HepG2 (cell line): ENCODE measurements around the gene VAC14. TPM values are rescaled to one million over a fixed set of nuclear protein-coding genes. Genes with fewer than 3 reads are reported as not detected.

ENCODE experiments used
- DMAP1 ChIP-seq: IDR thresholded peaks from 2 replicates; pipeline ENCODE4 v1.6.1; 2016
- NCOA1 ChIP-seq: sonication (generic); formaldehyde crosslinking; IDR thresholded peaks from 2 replicates; pipeline ENCODE4 v1.9.0; 2021; ENCODE audit warnings: missing genetic modification reagents
- PHF8 ChIP-seq: sonication (generic); formaldehyde crosslinking; IDR thresholded peaks from 2 replicates; pipeline ENCODE4 v1.5.0; 2020; ENCODE audit warnings: missing genetic modification reagents
- SIX1 ChIP-seq: sonication (generic); formaldehyde crosslinking; IDR thresholded peaks from 2 replicates; pipeline ENCODE4 v1.4.0; 2020; ENCODE audit warnings: missing genetic modification reagents, borderline replicate concordance
- YEATS2 ChIP-seq: sonication (generic); formaldehyde crosslinking; IDR thresholded peaks from 2 replicates; pipeline ENCODE4 v1.4.0; 2020; ENCODE audit warnings: missing genetic modification reagents, borderline replicate concordance
- ZBTB1 ChIP-seq: sonication (generic); formaldehyde crosslinking; IDR thresholded peaks from 2 replicates; pipeline ENCODE4 v1.4.0; 2020; ENCODE audit warnings: missing genetic modification reagents, borderline replicate concordance
- ZNF274 ChIP-seq: sonication (generic); formaldehyde crosslinking; IDR thresholded peaks from 2 replicates; pipeline ENCODE4 v1.5.1; 2020; ENCODE audit warnings: mild to moderate bottlenecking, missing genetic modification reagents
- ZNF720 ChIP-seq: sonication (generic); formaldehyde crosslinking; IDR thresholded peaks from 2 replicates; pipeline ENCODE4 v1.4.0; 2020; ENCODE audit warnings: missing genetic modification reagents
- polyA plus RNA-seq, 8 experiments: library from polyadenylated mRNA; depleted of rRNA in 3 of 8; stranded (reverse) in 7 of 8; unstranded in 1 of 8; fragments of >200 nt; fragmentation: Illumina TruSeq in 4 of 8; extraction: Trizol in 4 of 8; gene quantifications; 2 replicates each; pipeline versions ENCODE4 v1.2.1 to v1.2.3, GENCODE V29; 2011 to 2016; ENCODE audit warnings: low read depth in 4 of 8, missing spikeins in 1 of 8, mixed read lengths in 1 of 8; ENCODE audit not compliant: insufficient read depth in 1 of 8
- total RNA-seq, 5 experiments: library from RNA; depleted of rRNA; stranded (reverse); fragments of >200 nt; fragmentation: Illumina TruSeq; extraction: Trizol; gene quantifications; 2 replicates each; pipeline ENCODE4 v1.2.3, GENCODE V29; 2016; ENCODE audit warnings: low read depth in 1 of 5
- TF ChIP-seq, protein P1 (sequence below): sonication (generic); formaldehyde crosslinking; IDR thresholded peaks from 2 replicates; pipeline ENCODE4 v1.4.0; 2020; ENCODE audit warnings: missing genetic modification reagents, borderline replicate concordance
- TF ChIP-seq, protein P2 (sequence below): sonication (generic); formaldehyde crosslinking; IDR thresholded peaks from 2 replicates; pipeline ENCODE4 v1.9.0; 2021; ENCODE audit warnings: missing genetic modification reagents, borderline replicate concordance
- TF ChIP-seq, protein P3 (sequence below): sonication (generic); formaldehyde crosslinking; conservative IDR thresholded peaks from 2 replicates; pipeline ENCODE4 v1.4.0; 2020; ENCODE audit warnings: missing genetic modification reagents
- TF ChIP-seq, protein P4 (sequence below): sonication (generic); formaldehyde crosslinking; IDR thresholded peaks from 2 replicates; pipeline ENCODE4 v1.4.0; 2020; ENCODE audit warnings: mild to moderate bottlenecking, missing genetic modification reagents

VAC14 gene
- total and polyA plus RNA-seq, 2 of the 13 experiments (the other 11 are each of a cell fraction or from before 2014, with no cell fraction given), result 23.5 to 24.6 TPM

DNA sequence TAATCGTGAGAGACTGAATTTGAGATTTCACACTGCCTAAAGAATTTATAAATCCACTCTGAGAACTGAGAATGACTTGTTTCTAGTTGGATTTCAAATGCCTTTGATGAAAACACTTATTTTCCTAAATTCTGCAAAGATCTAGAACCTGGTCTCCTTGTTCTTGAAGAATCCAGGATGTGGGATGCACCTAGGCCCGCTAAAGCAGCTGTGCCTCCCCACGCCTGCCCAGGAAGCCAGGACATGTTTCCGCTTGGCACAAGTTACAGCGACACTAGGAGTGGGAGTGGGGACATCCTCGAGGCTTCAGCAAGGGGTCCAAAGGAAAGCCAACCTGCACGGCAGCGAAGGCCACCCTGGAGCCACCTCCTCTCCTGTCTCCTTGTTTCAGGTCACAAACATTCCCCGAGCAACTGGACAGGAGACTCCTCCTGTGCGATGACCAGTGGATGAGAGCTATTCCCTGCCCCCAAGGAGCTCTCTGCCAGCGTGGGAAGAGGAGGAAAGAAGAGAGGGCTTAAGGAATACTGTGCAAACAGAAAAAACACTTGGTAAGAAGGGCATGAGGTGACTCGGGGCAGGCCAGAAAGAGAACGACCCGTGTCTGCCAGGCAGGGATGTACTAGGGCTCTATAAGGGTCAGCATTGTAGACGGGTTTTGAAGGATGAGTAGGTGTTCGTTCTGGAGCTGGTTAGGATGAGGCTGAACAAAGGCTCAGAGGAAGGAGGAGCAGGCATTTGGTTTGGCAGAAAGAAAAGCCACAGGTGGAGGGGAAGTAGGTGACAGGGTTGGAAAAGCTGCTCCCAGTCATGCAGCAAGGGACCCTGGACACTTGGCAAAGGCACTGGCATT, 11.1 kb downstream of the VAC14 start (continued):
- TF ChIP-seq ZNF274 (CRISPR knock-in tag), result no peak
- TF ChIP-seq, protein P1, sequence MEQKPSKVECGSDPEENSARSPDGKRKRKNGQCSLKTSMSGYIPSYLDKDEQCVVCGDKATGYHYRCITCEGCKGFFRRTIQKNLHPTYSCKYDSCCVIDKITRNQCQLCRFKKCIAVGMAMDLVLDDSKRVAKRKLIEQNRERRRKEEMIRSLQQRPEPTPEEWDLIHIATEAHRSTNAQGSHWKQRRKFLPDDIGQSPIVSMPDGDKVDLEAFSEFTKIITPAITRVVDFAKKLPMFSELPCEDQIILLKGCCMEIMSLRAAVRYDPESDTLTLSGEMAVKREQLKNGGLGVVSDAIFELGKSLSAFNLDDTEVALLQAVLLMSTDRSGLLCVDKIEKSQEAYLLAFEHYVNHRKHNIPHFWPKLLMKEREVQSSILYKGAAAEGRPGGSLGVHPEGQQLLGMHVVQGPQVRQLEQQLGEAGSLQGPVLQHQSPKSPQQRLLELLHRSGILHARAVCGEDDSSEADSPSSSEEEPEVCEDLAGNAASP (CRISPR knock-in tag), result no peak
- TF ChIP-seq, protein P2, sequence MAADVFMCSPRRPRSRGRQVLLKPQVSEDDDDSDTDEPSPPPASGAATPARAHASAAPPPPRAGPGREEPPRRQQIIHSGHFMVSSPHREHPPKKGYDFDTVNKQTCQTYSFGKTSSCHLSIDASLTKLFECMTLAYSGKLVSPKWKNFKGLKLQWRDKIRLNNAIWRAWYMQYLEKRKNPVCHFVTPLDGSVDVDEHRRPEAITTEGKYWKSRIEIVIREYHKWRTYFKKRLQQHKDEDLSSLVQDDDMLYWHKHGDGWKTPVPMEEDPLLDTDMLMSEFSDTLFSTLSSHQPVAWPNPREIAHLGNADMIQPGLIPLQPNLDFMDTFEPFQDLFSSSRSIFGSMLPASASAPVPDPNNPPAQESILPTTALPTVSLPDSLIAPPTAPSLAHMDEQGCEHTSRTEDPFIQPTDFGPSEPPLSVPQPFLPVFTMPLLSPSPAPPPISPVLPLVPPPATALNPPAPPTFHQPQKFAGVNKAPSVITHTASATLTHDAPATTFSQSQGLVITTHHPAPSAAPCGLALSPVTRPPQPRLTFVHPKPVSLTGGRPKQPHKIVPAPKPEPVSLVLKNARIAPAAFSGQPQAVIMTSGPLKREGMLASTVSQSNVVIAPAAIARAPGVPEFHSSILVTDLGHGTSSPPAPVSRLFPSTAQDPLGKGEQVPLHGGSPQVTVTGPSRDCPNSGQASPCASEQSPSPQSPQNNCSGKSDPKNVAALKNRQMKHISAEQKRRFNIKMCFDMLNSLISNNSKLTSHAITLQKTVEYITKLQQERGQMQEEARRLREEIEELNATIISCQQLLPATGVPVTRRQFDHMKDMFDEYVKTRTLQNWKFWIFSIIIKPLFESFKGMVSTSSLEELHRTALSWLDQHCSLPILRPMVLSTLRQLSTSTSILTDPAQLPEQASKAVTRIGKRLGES, result no peak
- TF ChIP-seq ZBTB1 (CRISPR knock-in tag), result no peak
- TF ChIP-seq YEATS2, result no peak
- TF ChIP-seq NCOA1, result no peak
- TF ChIP-seq DMAP1 (CRISPR knock-in tag), result no peak
- TF ChIP-seq, protein P3, sequence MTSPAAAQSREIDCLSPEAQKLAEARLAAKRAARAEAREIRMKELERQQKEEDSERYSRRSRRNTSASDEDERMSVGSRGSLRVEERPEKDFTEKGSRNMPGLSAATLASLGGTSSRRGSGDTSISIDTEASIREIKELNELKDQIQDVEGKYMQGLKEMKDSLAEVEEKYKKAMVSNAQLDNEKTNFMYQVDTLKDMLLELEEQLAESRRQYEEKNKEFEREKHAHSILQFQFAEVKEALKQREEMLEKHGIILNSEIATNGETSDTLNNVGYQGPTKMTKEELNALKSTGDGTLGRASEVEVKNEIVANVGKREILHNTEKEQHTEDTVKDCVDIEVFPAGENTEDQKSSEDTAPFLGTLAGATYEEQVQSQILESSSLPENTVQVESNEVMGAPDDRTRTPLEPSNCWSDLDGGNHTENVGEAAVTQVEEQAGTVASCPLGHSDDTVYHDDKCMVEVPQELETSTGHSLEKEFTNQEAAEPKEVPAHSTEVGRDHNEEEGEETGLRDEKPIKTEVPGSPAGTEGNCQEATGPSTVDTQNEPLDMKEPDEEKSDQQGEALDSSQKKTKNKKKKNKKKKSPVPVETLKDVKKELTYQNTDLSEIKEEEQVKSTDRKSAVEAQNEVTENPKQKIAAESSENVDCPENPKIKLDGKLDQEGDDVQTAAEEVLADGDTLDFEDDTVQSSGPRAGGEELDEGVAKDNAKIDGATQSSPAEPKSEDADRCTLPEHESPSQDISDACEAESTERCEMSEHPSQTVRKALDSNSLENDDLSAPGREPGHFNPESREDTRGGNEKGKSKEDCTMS (CRISPR knock-in tag), result no peak
- TF ChIP-seq SIX1, result no peak
- TF ChIP-seq ZNF720 (CRISPR knock-in tag), result no peak
- no peak for TF ChIP-seq PHF8 (CRISPR knock-in tag)
- TF ChIP-seq, protein P4, sequence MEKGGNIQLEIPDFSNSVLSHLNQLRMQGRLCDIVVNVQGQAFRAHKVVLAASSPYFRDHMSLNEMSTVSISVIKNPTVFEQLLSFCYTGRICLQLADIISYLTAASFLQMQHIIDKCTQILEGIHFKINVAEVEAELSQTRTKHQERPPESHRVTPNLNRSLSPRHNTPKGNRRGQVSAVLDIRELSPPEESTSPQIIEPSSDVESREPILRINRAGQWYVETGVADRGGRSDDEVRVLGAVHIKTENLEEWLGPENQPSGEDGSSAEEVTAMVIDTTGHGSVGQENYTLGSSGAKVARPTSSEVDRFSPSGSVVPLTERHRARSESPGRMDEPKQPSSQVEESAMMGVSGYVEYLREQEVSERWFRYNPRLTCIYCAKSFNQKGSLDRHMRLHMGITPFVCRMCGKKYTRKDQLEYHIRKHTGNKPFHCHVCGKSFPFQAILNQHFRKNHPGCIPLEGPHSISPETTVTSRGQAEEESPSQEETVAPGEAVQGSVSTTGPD (CRISPR knock-in tag), result no peak
- TF ChIP-seq, all 625 proteins: peak for 0
